Measurements from ENCODE around the gene SND1.

DNA sequence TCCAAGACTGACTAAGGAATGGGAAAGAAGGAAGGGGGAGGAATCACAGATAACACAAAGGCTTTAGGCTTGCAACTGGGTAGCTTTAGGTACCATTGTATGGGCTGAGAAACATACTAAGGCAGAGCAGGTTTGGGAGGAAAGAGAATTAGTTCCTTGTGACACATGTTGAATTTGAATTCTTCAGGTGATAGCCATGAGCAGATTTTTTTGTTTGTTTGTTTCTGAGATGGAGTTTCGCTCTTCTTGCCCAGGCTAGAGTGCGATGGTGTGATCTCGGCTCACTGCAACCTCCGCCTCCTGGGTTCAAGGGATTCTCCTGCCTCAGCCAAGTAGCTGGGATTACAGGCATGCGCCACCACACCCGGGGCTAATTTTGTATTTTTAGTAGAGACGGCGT is 4.4 kb upstream of the SND1 start:
- TF ChIP-seq, protein P1, sequence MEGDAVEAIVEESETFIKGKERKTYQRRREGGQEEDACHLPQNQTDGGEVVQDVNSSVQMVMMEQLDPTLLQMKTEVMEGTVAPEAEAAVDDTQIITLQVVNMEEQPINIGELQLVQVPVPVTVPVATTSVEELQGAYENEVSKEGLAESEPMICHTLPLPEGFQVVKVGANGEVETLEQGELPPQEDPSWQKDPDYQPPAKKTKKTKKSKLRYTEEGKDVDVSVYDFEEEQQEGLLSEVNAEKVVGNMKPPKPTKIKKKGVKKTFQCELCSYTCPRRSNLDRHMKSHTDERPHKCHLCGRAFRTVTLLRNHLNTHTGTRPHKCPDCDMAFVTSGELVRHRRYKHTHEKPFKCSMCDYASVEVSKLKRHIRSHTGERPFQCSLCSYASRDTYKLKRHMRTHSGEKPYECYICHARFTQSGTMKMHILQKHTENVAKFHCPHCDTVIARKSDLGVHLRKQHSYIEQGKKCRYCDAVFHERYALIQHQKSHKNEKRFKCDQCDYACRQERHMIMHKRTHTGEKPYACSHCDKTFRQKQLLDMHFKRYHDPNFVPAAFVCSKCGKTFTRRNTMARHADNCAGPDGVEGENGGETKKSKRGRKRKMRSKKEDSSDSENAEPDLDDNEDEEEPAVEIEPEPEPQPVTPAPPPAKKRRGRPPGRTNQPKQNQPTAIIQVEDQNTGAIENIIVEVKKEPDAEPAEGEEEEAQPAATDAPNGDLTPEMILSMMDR (IDR thresholded peaks at IDR 0.05; ENCODE audit: low read depth, low read length, missing input control): no peak
- TF ChIP-seq, protein P2, sequence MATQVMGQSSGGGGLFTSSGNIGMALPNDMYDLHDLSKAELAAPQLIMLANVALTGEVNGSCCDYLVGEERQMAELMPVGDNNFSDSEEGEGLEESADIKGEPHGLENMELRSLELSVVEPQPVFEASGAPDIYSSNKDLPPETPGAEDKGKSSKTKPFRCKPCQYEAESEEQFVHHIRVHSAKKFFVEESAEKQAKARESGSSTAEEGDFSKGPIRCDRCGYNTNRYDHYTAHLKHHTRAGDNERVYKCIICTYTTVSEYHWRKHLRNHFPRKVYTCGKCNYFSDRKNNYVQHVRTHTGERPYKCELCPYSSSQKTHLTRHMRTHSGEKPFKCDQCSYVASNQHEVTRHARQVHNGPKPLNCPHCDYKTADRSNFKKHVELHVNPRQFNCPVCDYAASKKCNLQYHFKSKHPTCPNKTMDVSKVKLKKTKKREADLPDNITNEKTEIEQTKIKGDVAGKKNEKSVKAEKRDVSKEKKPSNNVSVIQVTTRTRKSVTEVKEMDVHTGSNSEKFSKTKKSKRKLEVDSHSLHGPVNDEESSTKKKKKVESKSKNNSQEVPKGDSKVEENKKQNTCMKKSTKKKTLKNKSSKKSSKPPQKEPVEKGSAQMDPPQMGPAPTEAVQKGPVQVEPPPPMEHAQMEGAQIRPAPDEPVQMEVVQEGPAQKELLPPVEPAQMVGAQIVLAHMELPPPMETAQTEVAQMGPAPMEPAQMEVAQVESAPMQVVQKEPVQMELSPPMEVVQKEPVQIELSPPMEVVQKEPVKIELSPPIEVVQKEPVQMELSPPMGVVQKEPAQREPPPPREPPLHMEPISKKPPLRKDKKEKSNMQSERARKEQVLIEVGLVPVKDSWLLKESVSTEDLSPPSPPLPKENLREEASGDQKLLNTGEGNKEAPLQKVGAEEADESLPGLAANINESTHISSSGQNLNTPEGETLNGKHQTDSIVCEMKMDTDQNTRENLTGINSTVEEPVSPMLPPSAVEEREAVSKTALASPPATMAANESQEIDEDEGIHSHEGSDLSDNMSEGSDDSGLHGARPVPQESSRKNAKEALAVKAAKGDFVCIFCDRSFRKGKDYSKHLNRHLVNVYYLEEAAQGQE (IDR thresholded peaks at IDR 0.05): no peak
- TF ChIP-seq, protein P3, sequence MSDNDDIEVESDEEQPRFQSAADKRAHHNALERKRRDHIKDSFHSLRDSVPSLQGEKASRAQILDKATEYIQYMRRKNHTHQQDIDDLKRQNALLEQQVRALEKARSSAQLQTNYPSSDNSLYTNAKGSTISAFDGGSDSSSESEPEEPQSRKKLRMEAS (IDR thresholded peaks at IDR 0.05): no peak
- TF ChIP-seq GABPA (IDR thresholded peaks at IDR 0.05 in 1 of 2, conservative IDR thresholded peaks at IDR 0.05 in 1 of 2): no peak
- no peak for TF ChIP-seq YY1 (IDR thresholded peaks at IDR 0.05)
- no peak for TF ChIP-seq JUND (IDR thresholded peaks at IDR 0.05)
- TF ChIP-seq EGR1 (IDR thresholded peaks at IDR 0.05; ENCODE audit: low read depth in 2 of 2): no peak
- TF ChIP-seq RAD21 (IDR thresholded peaks at IDR 0.05): no peak
- no peak for TF ChIP-seq FOXA2 (IDR thresholded peaks at IDR 0.05)
- no peak for TF ChIP-seq TAF1 (conservative IDR thresholded peaks at IDR 0.05)
- TF ChIP-seq, protein P4, sequence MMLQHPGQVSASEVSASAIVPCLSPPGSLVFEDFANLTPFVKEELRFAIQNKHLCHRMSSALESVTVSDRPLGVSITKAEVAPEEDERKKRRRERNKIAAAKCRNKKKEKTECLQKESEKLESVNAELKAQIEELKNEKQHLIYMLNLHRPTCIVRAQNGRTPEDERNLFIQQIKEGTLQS (IDR thresholded peaks at IDR 0.05): no peak

Data from liver (tissue), 3 donors.